ENCODE measurements around the gene ETNK1.

DNA sequence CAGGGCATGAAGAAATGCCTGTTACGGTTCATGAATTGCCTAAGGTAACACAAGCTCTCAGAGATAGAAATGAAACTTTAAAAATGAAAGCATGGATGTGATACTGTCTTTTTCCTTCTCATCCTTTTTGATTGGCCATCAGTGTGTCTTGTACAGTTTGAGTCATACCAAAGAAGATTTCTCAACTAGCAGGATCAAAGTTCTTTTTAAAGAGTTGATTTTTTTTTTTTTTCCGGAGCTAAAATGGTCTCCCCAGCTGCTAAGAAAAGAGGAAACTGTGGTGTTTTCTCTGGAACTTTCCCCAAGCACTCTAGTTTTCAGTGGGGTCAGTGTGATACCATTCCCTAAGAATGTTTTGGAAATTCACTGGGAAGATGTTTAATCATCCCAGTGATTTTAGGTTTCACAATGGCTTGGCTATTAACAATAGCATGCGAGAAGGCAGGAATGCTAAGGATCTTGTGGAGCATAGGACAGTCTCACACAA is 105.0 kb downstream of the ETNK1 start:
- TF ChIP-seq, protein P1, sequence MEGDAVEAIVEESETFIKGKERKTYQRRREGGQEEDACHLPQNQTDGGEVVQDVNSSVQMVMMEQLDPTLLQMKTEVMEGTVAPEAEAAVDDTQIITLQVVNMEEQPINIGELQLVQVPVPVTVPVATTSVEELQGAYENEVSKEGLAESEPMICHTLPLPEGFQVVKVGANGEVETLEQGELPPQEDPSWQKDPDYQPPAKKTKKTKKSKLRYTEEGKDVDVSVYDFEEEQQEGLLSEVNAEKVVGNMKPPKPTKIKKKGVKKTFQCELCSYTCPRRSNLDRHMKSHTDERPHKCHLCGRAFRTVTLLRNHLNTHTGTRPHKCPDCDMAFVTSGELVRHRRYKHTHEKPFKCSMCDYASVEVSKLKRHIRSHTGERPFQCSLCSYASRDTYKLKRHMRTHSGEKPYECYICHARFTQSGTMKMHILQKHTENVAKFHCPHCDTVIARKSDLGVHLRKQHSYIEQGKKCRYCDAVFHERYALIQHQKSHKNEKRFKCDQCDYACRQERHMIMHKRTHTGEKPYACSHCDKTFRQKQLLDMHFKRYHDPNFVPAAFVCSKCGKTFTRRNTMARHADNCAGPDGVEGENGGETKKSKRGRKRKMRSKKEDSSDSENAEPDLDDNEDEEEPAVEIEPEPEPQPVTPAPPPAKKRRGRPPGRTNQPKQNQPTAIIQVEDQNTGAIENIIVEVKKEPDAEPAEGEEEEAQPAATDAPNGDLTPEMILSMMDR (IDR thresholded peaks at IDR 0.05; ENCODE audit: low read length), result no peak
- TF ChIP-seq EZH2 (IDR thresholded peaks at IDR 0.05; ENCODE audit: borderline replicate concordance, low read length), result no peak
